Parathyroid adenoma (tissue), 2 donors: ENCODE results near the gene SDC4.

Source experiments
- H2AFZ ChIP-seq: fragments of 300-600 bp; sonication (generic); one replicate; pipeline ENCODE4 v1.7.0; 2017; ENCODE audit warnings: antibody characterized with exemption, mild to moderate bottlenecking
- H3K27ac ChIP-seq: fragments of 300-600 bp; sonication (generic); one replicate; pipeline ENCODE4 v1.7.0; 2017
- H3K27me3 ChIP-seq: fragments of 300-600 bp; sonication (generic); one replicate; pipeline ENCODE4 v1.7.0; 2017; ENCODE audit warnings: low read length; ENCODE audit not compliant: control insufficient read depth, insufficient read depth
- H3K36me3 ChIP-seq: fragments of 300-600 bp; sonication (generic); one replicate; pipeline ENCODE4 v1.7.0; 2017; ENCODE audit warnings: low read length; ENCODE audit not compliant: control insufficient read depth, insufficient read depth
- H3K4me1 ChIP-seq: fragments of 300-600 bp; sonication (generic); one replicate; pipeline ENCODE4 v1.7.0; 2017; ENCODE audit warnings: control low read depth
- H3K4me2 ChIP-seq: fragments of 300-600 bp; sonication (generic); one replicate; pipeline ENCODE4 v1.7.0; 2017; ENCODE audit warnings: low read length
- H3K4me3 ChIP-seq: fragments of 300-600 bp; sonication (generic); one replicate; pipeline ENCODE4 v1.7.0; 2017; ENCODE audit warnings: low read depth, low read length
- H3K79me2 ChIP-seq: fragments of 300-600 bp; sonication (generic); one replicate; pipeline ENCODE4 v1.7.0; 2017; ENCODE audit warnings: control low read depth
- H3K9ac ChIP-seq: fragments of 300-600 bp; sonication (generic); one replicate; pipeline ENCODE4 v1.7.0; 2017; ENCODE audit warnings: mild to moderate bottlenecking
- H3K9me3 ChIP-seq: fragments of 300-600 bp; sonication (generic); one replicate; pipeline ENCODE4 v1.7.0; 2017; ENCODE audit warnings: low read length; ENCODE audit not compliant: control insufficient read depth
- CTCF ChIP-seq: fragments of 300-600 bp; sonication (generic); IDR thresholded peaks from one replicate; pipeline ENCODE4 v1.7.0; 2017; ENCODE audit warnings: antibody characterized with exemption, mild to moderate bottlenecking
- donor health status: primary hyperparathyroidism.

SDC4 gene

DNA sequence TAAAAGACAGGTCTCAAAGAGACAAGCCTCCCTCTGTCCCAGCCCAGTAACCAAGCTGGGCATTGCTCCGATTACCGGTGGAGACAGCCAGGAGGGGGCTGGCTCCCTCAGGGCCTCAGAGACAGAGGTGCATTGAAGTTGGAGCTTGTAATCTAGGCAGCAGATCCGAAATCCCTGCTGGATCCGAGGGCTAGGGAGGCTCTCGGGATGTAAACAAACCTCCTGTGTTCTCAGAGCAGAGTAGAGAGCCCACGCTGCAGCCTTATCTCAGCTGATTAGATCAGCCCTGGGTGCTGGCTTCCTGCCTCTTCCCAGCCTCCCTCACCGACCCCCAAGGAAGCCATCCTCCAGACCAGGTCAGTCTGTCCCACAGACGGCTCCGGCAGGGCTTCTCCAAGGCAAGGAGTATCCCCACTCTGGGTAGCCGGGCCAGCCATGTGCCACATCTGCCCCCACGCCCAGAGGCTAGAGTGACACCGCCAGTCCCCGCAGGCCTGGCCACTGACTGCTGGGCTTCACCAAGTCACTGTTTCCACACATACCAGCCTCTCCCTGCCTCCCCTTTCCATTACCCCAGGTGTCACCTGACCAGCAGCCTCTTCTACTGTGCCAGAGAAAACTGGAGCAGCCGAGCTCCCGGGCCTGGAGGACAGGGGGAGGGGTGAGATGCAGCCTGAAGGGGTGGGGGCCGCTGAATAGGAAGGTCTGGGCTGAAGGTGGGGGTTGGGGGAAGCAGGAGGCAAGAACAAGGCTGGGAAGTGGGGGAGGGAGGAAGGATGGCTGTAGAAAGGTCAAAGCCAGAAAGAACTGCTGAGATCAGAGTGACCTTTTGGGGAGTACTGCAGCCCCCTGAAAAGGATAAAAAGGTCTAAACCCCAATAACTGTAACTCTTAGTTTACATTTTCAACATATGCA, 6.0 kb downstream of the SDC4 start:
- Histone ChIP-seq H3K4me3 (peak overlapping the region; percentile 28), H3K4me1 (peaks cover 66% of the 10 kb centered on the region)

DNA sequence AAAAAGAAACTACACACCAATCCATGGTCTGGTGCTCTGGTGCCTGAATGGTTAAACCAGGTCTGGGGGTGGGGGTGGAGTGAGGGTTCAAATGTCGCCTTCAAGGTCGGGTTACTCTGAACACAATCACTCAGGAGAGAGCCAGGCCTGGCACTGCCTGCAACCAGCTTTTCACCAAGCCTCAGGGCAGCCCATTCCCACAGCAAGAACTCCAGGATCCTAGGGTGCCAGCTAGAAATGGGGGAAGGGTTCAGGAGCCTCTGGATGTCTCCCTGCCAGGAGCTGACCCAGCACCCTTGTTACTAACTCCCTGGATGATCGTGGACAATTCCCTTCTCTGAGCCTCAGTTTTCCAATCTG, 6.7 kb downstream of the SDC4 start:
- H3K4me1 ChIP-seq = peaks cover 71% of the 10 kb centered on the region

More for the DNA sequence above, 6.0 kb downstream of the SDC4 start:
- Histone ChIP-seq H3K27me3 (no peaks in the 10 kb centered on the region), H2AFZ (peak overlapping the region; percentile 87), H3K9me3 (no peaks in the 10 kb centered on the region), H3K27ac (peak overlapping the region; percentile 95), H3K9ac (no peak overlapping the region), H3K36me3 (no peaks in the 10 kb centered on the region), H3K4me2 (peak overlapping the region; percentile 45), H3K79me2 (peaks cover 4% of the 10 kb centered on the region)
- no peak for TF ChIP-seq CTCF

DNA sequence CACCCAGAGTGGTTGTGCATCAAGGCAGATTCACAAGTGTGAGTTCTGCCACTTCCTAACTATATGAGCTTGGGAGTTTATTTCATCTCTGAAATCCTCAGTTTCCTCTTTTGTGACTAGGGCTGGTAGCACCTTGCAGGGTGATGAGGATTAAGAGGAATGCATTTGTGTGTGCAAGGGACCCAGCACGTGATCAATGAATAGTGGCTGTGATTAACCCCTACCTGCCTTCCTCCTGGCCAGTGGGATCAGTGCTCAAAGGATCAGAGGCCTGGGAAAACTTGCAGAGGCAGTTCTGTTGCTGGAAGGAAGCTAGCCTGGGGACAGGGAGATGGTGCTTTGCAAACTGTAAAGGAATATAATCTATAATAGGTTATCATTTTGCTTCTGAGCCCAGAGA, 7.3 kb downstream of the SDC4 start:
- peaks cover 4% of the 10 kb centered on the region for H3K79me2 ChIP-seq
- H3K4me1 ChIP-seq = peaks cover 67% of the 10 kb centered on the region
- H2AFZ ChIP-seq = no peak overlapping the region
- no peaks in the 10 kb centered on the region for H3K9me3 ChIP-seq
- H3K27me3 ChIP-seq = no peaks in the 10 kb centered on the region
- no peak for TF ChIP-seq CTCF
- H3K4me3 ChIP-seq = no peak overlapping the region
- H3K36me3 ChIP-seq = no peaks in the 10 kb centered on the region
- H3K9ac ChIP-seq = no peak overlapping the region
- peak overlapping the region; percentile 95 for H3K27ac ChIP-seq
- peak overlapping the region; percentile 33 for H3K4me2 ChIP-seq

More for the DNA sequence above, 6.7 kb downstream of the SDC4 start:
- Histone ChIP-seq H3K4me3 (peak overlapping the region; percentile 28), H3K9ac (no peak overlapping the region), H3K36me3 (no peaks in the 10 kb centered on the region), H3K27me3 (no peaks in the 10 kb centered on the region), H3K4me2 (peak overlapping the region; percentile 45), H2AFZ (peak overlapping the region; percentile 87), H3K27ac (peak overlapping the region; percentile 95), H3K79me2 (peaks cover 4% of the 10 kb centered on the region), H3K9me3 (no peaks in the 10 kb centered on the region)
- TF ChIP-seq CTCF = no peak

DNA sequence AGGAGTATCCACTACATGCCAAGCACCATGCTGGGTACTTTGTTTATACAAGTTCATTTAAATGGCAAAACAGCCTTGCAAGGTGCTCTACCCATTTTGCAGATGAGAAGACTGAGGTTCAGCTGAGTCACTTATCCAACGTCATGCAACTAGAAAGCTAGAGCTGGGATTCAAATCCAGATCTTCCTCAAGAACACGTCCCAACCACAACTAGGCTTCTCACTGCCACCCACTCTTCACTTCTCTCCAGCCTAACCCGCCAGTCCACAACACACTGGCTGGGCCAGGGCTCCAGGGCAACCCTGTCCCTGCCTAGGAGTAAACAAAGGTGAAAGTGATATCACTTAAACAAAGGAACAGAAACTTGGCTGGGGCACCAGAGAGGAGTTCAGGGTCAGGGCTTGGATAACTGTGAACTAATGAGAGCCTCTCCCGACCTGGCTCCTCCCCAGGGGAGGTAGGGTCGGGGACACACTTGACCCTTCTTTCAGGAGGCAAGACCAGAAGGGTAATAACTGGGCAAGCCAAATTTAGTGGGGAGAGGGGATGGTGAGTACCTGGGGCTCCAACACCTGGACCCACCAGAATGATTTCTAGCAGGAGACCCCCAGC, 7.9 kb downstream of the SDC4 start:
- Histone ChIP-seq H3K4me1 (peaks cover 62% of the 10 kb centered on the region), H3K36me3 (no peaks in the 10 kb centered on the region), H3K27me3 (no peaks in the 10 kb centered on the region), H3K9me3 (no peaks in the 10 kb centered on the region), H2AFZ (no peak overlapping the region), H3K27ac (peak overlapping the region; percentile 95), H3K79me2 (peaks cover 4% of the 10 kb centered on the region), H3K4me3 (no peak overlapping the region), H3K9ac (no peak overlapping the region), H3K4me2 (peak overlapping the region; percentile 23)
- TF ChIP-seq CTCF = no peak
